Cardiac septum (tissue), 1 donor: ENCODE measurements around the gene CDRT4. TPM values are rescaled to one million over a fixed set of nuclear protein-coding genes. Genes with fewer than 3 reads are reported as not detected.
"Not testable (repeated sequence)": the region's sequence is repeated elsewhere in the genome, so short reads cannot be mapped to it uniquely, and the experiment has no call there.

Experiments used
- DNase-seq: peaks from one replicate; pipeline ENCODE4 v3.0.0-alpha.2; 2020; ENCODE audit warnings: low spot score
- intact Hi-C: fragments of 100-400 bp; cut with DNase I; formaldehyde crosslinking; loops from one replicate; pipeline ENCODE4 v1.14.0; 2022
- total RNA-seq: library from RNA; stranded (reverse); fragmentation: NEBNext Ultra II Directional; extraction: Animal tissue kit (Norgen Biotek cat#: 25700); gene quantifications from one replicate; pipeline ENCODE4 v1.2.1, GENCODE V29; 2021
- donor health status: DM: no; HTN: no; CAD: no.

CDRT4 gene
- total RNA-seq, 1 donor from 2014 or later, result 1.8 TPM

DNA sequence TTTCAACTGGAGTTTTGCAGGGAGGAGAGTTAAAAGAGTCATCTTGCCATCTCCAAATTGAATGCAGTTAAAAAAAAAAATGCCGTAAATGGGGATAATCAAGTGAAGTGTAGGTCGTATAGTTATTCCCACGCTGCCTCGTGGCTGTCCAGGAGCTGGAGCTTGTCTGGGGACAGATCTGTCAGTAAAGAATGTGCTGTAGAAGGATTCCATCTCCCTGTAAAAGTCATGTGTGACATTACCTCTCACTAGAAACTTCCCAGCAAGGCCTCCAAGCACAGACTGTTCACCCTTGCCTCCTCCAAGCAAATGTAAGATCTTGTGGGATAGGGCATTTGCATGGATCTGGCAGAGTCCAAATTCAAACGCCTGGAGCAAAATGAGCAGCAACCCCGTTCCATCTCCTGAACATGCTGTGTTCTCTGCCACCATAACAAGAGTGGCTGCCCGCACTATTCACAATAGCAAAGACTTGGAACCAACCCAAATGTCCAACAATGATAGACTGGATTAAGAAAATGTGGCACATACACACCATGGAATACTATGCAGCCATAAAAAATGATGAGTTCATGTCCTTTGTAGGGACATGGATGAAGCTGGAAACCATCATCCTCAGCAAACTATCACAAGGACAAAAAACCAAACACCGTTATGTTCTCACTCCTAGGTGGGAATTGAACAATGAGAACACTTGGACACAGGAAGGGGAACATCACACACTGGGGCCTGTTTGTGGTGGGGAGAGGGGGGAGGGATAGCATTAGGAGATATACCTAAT is 28.0 kb downstream of the CDRT4 start:
- DNase-seq, intact Hi-C loops: not testable (repeated sequence)

DNA sequence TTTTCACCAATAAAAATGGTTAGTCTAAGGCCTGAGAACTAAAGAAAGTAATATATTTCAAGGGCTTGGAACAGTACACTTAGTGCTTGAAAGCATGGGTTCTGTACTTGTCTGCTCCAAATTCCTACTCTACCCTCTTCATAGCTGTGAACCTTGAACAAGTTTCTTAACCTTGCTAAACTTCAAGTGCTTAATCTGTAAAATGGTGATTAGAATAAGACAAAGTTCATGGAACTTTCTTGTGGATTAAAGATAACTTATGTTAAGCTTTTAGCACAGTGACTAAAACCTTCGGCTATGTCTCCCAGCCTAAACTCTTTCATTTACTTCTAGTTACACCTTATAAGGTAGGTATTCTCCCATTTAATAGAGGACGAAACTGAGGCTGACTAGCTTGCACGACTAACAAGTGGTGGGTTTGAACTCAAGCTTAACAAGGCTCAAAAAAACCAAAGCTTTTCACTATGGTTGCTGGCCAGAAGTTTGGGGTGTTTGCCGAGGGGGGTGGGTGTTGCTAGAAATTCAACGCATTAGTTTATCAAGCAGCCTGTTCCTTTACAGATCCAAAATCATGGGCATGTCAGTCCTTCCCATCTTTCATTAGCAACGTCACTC is 28.8 kb downstream of the CDRT4 start:
- no peak for DNase-seq
- intact Hi-C loops, result no loop called here

GRCh38 chr17:15437303-15437635 is 30.2 kb downstream of the CDRT4 start:
- DNase-seq, result no peak
- intact Hi-C loops, result no loop called here

DNA sequence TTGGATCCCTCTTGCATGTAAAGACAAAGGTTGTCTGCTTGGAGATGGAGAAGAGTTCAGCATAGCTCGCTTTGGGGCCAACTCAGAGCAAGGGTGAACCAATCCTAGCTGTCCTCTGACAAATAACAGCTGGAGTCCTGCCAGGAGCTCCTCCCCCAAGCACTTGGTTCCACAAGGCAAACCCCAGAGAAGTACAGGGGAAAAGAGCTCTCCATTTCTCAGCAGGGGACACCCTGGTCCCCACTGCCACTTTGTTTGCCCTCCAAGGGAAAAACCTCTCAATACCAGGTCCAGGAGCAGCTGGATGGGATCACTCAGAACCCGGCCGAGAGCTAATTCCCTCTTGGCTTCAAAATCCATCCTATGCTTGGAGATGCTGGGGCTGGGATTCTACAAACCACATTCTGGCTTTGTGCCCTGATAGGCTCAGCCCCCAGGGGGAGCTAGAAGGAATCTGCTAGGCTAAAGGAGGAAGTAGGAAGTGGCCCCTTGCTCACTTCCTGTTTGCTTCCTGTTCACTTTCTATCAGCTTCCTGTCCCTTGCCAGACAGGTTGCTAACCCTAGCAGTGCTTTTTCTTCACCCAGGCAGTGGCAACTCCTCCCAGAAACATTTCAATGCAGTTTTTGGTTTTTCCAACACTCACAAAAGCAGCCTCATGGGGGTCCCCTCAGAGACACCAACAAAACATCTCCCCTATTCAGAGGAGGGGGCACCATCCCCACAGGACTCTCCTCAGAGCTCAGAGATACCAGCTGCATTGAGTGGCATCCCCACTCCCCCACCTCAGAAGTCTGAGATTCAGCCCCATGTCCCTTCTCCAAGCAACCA is 30.7 kb downstream of the CDRT4 start:
- peak; percentile 80 for DNase-seq
- intact Hi-C loops, result no loop called here

- intact Hi-C loops, result no loop called here
- no peak for DNase-seq
Observed at GRCh38 chr17:15434956-15435355, 32.5 kb downstream of the CDRT4 start.

GRCh38 chr17:15432807-15433611 is 34.4 kb downstream of the CDRT4 start:
- intact Hi-C loops, result no loop called here
- DNase-seq, result no peak

DNA sequence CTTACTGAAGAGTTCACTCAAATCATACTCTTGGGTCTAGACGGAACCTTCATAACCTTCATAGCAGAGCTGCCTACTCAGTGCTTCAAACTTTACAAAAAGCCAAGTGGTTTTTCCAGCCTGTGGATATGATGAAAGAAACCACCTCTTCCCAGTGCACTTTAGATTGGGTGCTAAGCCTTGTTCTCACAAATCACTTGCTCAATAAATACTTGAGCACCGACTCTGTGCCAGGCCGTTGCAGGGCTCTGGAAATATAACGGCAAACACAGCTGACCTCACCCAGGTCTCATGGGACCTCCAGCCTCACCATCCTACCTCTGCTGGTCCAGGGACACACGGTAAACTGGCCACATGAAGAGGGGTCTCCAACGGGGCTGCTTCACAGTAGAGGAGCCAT is 35.7 kb downstream of the CDRT4 start:
- no peak for DNase-seq
- intact Hi-C loops, result no loop called here

- intact Hi-C loops, result no loop called here
- DNase-seq, result no peak
Observed at GRCh38 chr17:15431196-15431595, 36.2 kb downstream of the CDRT4 start.

GRCh38 chr17:15424521-15424920 is 42.9 kb downstream of the CDRT4 start:
- DNase-seq, result no peak
- intact Hi-C loops, result no loop called here

DNA sequence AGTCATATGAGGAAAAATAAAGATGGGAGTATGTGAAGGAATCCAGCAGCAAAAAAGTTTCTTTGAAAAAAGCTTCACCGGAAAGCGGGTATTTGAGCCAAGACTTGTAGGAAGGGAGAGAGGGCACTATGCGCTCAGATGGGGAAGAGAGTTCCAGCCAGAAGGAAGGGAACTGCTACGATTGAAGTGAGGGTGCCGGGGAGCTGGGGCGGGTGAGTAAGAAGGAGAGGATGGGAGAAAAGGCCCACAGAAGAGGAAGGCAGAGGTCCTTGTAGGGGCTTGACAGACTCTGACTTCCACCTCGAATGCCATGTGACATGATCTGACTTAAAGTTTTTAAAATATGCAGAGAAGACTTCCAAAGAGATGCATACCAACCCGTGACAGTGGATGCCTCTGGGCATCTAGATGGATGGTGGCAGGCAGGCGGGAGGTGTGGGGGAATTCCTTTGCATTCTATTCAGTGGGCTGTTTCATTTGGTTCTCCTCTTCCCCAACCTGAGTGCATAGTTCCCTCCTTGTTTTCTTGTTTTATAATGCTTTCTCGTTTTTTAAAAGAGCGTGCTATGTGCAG is 44.9 kb downstream of the CDRT4 start:
- intact Hi-C loops, result no loop called here

GRCh38 chr17:15418781-15419180 is 48.6 kb downstream of the CDRT4 start:
- intact Hi-C loops, result no loop called here
- peak; percentile 71 for DNase-seq

More for the DNA sequence above, 44.9 kb downstream of the CDRT4 start:
- no peak for DNase-seq

DNA sequence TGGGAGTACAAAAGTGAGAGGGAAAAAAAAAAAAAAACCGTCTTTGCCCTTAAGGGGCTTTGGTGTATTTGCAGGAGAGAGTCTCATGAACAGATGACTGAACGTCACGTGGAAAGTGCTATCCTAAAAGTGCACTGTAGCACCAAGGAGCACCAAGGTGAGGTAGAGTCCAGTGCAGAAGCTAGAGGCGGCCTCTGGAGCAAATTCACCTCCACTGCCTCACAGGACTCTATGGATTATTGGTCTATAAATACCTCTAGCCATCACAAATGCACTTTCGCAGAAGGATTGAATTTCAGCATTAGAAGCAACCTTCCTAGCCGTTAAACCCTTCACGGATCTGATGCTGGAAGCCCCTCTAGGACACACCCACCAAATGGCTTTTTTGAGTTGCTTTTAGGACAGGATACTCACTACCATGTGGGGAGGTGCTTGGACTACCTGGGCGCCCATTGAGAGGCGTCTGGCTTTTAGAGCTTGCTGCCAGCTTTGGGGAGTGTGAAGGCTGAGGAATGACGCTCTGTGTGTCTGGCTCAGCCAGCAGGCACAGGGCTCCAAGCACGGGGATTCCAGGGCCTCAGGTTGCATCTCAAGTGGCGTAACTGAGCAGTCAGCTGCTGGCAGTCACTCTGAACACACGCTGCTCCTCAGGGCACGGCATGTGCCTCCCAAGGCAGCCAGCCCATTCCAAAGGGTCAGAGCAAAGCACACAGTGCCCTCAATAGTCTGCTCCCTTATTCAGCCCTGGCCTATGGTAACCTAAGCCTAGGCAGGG is 52.7 kb downstream of the CDRT4 start:
- no peak for DNase-seq
- intact Hi-C loops, result loop anchor here (5.0 kb wide), 1 partner anchor 152 kb away; no protein-coding TSS in a partner anchor

- intact Hi-C loops, result loop anchor here (5.0 kb wide), 1 partner anchor 151 kb away; no protein-coding TSS in a partner anchor
- no peak for DNase-seq
Observed at GRCh38 chr17:15413101-15413771, 54.2 kb downstream of the CDRT4 start.

- intact Hi-C loops, result loop anchor here (5.0 kb wide), 1 partner anchor 150 kb away; no protein-coding TSS in a partner anchor
- no peak for DNase-seq
Observed at GRCh38 chr17:15412606-15413005, 54.8 kb downstream of the CDRT4 start.

DNA sequence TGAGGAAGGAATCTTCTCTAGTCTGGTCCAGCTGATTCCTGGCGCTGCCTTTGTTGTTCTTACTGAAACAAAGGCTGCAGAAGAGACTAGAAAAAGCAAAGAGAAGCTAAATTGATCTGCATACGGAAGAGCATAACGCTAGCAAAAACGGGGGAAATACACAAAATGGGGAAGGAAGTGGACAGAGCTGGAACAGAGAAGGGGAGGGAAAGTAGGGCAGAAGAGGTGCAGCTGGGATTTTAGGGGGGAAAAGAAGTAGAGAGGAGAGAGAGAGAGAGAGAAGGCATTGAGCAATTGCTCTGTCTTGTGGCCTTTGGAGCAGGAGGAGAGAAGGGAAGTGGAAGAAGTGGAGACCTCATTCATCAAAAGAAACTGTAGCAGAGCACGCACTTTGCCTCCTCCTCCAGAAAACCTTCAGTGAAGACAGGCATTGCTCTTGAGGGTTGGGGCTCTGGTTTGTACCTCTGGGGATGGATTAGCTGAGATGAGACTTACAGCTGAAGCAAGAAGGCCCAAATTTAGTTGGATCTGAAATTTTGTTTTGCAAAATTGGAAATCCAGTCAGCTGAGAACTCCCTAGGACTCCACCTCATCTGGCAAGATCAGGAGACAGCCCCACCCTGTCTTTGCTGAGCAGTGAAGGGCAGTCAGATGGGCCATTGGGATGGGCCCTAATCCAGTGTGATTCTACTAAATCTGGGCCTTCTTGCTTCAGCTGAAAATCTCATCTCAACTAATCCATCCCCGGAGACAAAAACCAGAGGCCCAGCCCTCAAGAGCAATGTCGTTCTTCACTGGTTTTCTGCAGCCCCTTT is 55.8 kb downstream of the CDRT4 start:
- intact Hi-C loops, result loop anchor here (5.0 kb wide), 1 partner anchor 149 kb away; no protein-coding TSS in a partner anchor
- no peak for DNase-seq

DNA sequence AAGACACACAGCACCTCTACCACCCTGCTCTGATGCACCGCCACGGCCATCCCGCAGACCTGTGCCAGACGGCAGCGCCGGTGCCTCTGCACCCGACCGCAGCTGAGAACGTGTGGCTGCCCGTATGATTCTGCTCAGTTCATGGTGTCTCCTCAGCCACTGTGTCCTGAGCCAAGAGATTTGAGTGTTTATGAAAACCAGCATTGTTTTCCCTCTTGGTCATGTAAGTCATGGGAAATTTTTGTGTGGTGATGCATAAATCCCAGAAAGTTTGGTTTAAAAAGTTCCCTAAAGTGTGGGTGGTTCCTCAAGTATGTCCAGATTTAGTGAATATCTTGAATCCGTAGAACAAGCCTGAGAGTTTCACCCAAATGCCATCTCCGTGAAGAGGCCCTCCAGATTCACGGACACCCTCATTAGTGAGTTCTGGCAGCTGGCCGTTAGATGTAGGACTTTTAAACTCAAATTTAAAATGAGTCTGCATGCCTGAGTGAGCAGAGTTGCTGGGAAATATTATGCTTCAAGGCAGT is 57.6 kb downstream of the CDRT4 start:
- intact Hi-C loops, result loop anchor here (5.0 kb wide), 1 partner anchor 147 kb away; no protein-coding TSS in a partner anchor
- no peak for DNase-seq

GRCh38 chr17:15408803-15409202 is 58.6 kb downstream of the CDRT4 start:
- no peak for DNase-seq
- intact Hi-C loops, result no loop called here
